PFSK-1 (cell line): ENCODE data around the gene PTH1R.

Experiments used
- FOXP2 ChIP-seq: optimal IDR thresholded peaks from 2 replicates; pipeline ENCODE3; 2011; ENCODE audit warnings: borderline replicate concordance, control low read depth, inconsistent platforms; ENCODE audit not compliant: insufficient read depth; ENCODE audit errors: extremely low read length, extremely low read depth
- POLR2AphosphoS5 ChIP-seq: IDR thresholded peaks from 2 replicates; pipeline ENCODE4 v1.6.1; 2012; ENCODE audit warnings: low read depth, mild to moderate bottlenecking, control low read depth, low read length, moderate library complexity
- SIN3A ChIP-seq: IDR thresholded peaks from 2 replicates; pipeline ENCODE4 v1.6.1; 2012; ENCODE audit warnings: mild to moderate bottlenecking, low read length, moderate library complexity, borderline replicate concordance; ENCODE audit not compliant: insufficient read depth
- TAF1 ChIP-seq: IDR thresholded peaks from 2 replicates; pipeline ENCODE4 v1.6.1; 2012; ENCODE audit warnings: low read length, control low read depth, borderline replicate concordance; ENCODE audit not compliant: insufficient read depth
- TF ChIP-seq, protein P1 (sequence below), 2 experiments: IDR thresholded peaks; 2 replicates each; pipeline versions ENCODE4 v1.6.1 to v1.8.0; 2011 to 2012; ENCODE audit warnings: low read depth in 2 of 2, low read length in 2 of 2, control low read depth in 1 of 2, inconsistent platforms in 1 of 2, mild to moderate bottlenecking in 1 of 2, moderate library complexity in 1 of 2; ENCODE audit not compliant: insufficient read depth in 1 of 2

PTH1R gene

DNA sequence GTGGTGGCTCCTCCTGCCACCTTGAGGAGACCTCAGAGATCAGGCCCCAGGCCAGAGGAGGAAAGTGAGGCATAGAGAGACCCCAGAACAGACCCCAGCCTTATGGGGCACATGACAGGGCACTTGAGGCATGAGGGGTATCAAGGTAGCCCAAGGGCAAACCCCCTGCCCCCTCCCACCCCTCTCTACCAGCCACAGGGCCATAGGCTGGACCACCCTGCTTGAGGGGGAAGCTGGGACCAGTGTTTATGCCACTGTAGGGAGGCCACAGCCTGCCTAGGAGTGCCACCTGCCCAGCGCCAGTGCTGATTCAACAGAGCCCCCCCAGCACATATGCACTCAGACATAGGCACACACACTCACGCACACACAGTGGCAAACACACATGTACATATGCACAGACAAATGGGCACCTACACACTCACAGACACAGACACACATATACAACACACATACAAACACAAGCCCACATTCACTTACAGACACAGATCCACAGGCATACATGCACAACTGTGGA, 24.6 kb upstream of the PTH1R start:
- TF ChIP-seq TAF1, result no peak
- TF ChIP-seq SIN3A, result no peak
- TF ChIP-seq POLR2AphosphoS5, result no peak
- no peak for TF ChIP-seq FOXP2
- TF ChIP-seq, protein P1, sequence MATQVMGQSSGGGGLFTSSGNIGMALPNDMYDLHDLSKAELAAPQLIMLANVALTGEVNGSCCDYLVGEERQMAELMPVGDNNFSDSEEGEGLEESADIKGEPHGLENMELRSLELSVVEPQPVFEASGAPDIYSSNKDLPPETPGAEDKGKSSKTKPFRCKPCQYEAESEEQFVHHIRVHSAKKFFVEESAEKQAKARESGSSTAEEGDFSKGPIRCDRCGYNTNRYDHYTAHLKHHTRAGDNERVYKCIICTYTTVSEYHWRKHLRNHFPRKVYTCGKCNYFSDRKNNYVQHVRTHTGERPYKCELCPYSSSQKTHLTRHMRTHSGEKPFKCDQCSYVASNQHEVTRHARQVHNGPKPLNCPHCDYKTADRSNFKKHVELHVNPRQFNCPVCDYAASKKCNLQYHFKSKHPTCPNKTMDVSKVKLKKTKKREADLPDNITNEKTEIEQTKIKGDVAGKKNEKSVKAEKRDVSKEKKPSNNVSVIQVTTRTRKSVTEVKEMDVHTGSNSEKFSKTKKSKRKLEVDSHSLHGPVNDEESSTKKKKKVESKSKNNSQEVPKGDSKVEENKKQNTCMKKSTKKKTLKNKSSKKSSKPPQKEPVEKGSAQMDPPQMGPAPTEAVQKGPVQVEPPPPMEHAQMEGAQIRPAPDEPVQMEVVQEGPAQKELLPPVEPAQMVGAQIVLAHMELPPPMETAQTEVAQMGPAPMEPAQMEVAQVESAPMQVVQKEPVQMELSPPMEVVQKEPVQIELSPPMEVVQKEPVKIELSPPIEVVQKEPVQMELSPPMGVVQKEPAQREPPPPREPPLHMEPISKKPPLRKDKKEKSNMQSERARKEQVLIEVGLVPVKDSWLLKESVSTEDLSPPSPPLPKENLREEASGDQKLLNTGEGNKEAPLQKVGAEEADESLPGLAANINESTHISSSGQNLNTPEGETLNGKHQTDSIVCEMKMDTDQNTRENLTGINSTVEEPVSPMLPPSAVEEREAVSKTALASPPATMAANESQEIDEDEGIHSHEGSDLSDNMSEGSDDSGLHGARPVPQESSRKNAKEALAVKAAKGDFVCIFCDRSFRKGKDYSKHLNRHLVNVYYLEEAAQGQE (IDR thresholded peaks at IDR 0.05; ENCODE audit: insufficient read depth in 1 of 2, low read depth in 2 of 2, low read length in 2 of 2), result no peak

DNA sequence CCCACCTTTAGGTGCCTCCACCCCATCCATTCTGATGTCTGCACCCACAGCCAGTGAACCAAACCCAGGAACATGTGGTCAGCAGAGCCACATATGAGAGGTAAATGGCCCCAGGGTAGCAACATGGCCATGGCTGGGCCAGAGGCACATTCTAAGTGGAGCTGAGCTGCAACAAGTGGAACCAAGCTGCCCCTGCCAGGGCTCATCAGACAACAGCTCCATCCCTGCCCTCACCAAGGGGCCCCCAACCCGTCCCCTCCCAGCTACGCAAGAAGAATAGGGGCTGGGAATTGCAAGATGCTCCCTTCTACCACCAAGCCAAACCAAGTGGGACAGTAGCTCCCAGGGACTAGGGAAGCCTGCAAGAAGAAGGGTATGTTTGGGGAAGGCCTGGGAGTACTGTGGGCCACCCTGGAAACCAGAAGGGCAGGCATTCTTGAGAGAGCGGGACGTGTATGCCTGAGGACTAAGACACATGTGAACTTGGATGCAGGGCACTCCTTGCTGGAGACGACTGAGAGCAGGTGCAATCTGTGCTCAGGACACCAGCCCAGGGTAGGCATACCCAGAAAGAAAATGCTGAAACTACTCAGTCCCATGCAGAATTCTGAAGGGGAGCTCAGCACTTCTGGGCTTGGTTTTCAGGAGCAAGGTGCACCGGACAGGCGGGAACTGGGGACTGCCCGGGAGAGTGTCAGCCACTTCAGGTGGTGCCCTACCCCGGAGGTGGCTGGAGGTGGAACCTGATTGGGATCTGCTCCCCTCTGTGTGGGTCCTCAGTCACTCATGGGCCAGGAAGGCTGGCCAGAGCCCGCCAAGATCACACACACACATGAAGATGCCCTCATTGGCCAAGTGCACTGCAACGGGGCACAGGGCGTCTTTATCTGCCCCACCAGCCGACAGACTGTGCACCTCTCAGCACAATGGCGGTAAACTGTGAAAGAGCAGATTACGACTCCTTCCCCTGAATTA, 23.8 kb upstream of the PTH1R start:
- no peak for TF ChIP-seq TAF1
- TF ChIP-seq FOXP2, result no peak
- TF ChIP-seq POLR2AphosphoS5, result no peak
- no peak for TF ChIP-seq SIN3A
- TF ChIP-seq, protein P1 (IDR thresholded peaks at IDR 0.05; ENCODE audit: insufficient read depth in 1 of 2, low read depth in 2 of 2, low read length in 2 of 2), result no peak

DNA sequence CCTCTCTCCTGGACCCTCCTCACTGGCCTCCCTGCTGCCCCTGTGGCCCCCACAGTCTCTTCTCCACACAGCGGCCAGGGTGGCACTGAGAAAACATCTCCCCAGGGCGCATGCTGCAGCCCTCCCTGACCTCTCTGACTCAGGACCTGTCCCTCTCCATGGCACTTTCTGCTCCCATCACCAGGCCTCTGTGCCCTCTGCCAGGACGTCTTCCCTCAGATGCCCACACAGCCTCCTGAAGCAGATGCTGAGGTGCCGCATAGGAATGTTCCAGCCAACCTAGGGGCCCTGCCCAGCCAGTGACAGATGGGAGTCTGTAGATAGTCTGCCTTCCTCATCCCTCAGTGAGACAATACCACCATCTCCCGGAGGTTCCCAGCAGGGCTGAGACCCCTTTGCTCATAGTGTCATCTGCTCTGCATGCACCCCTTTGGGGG, 22.9 kb upstream of the PTH1R start:
- TF ChIP-seq, protein P1 (IDR thresholded peaks at IDR 0.05; ENCODE audit: insufficient read depth in 1 of 2, low read depth in 2 of 2, low read length in 2 of 2), result no peak
- TF ChIP-seq POLR2AphosphoS5 (no peak), TAF1 (no peak), SIN3A (no peak), FOXP2 (no peak)

DNA sequence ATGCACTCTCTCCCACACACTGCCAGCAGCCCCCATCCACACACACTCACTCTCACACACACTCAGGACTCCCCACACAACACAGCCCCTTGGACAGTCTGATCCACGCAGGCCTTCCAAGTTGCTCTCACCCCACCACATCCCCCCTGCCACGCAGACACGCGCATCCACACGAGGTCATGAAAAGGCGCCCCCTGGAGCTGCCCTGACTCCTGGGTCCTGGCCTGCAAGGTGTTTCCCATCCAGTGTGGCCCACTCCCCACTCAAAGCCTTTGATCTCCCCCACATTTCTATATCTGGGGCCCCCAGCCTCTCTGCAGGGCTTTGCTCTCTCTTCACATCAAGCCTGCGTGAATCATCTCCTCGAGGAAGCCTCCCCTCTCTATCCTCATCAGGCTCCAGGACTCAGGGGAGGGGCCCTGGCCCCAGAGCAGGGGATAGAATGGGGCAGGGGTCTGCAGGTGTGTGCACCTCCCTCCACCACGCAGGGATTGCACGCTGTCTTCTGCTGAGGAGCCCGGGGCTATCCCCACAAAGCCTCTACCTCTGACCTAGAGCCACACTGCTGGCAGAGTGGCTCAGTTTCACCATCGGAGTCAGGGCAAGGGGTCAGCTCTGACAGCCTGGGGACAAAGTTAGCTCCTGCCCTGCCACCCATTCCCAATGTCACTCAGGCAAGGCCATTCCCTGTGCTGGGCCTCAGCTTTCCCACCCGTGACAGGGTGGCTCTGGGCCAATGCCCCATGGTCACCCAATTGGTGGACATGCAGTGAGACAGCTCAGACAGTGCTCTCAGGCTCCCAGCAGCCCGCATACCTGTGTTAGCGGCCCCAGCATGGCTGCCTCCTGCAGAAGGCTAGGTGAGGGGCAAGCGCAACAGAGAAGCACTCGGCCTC, 20.7 kb upstream of the PTH1R start:
- TF ChIP-seq FOXP2 (no peak), POLR2AphosphoS5 (no peak), TAF1 (no peak), SIN3A (no peak)
- TF ChIP-seq, protein P1 (IDR thresholded peaks at IDR 0.05; ENCODE audit: insufficient read depth in 1 of 2, low read depth in 2 of 2, low read length in 2 of 2), result no peak
